Ishikawa (cell line): Measurements from ENCODE around the gene GSN.

Source experiments
- CEBPB ChIP-seq: IDR thresholded peaks from 2 replicates; pipeline ENCODE4 v1.6.1; 2012
- CREB1 ChIP-seq: IDR thresholded peaks from 2 replicates; pipeline ENCODE4 v1.6.1; 2012; ENCODE audit warnings: low read depth
- EGR1 ChIP-seq: IDR thresholded peaks from 2 replicates; pipeline ENCODE4 v1.6.1; 2012
- EP300 ChIP-seq: IDR thresholded peaks from 2 replicates; pipeline ENCODE4 v1.6.1; 2012; ENCODE audit warnings: borderline replicate concordance
- FOXM1 ChIP-seq: IDR thresholded peaks from 2 replicates; pipeline ENCODE4 v1.6.1; 2012; ENCODE audit warnings: low read depth, borderline replicate concordance
- MAX ChIP-seq: IDR thresholded peaks from 2 replicates; pipeline ENCODE4 v1.6.1; 2012
- NFIC ChIP-seq: IDR thresholded peaks from 2 replicates; pipeline ENCODE4 v1.6.1; 2012
- RAD21 ChIP-seq: IDR thresholded peaks from 2 replicates; pipeline ENCODE4 v1.6.1; 2012; ENCODE audit warnings: low read depth
- REST ChIP-seq: IDR thresholded peaks from 2 replicates; pipeline ENCODE4 v1.6.1; 2012; ENCODE audit warnings: low read depth, mild to moderate bottlenecking
- TAF1 ChIP-seq: IDR thresholded peaks from 2 replicates; pipeline ENCODE4 v1.6.1; 2012; ENCODE audit warnings: low read depth, mild to moderate bottlenecking
- TCF12 ChIP-seq: IDR thresholded peaks from 2 replicates; pipeline ENCODE4 v1.6.1; 2012; ENCODE audit warnings: low read depth
- TEAD4 ChIP-seq: IDR thresholded peaks from 2 replicates; pipeline ENCODE4 v1.6.1; 2012
- YY1 ChIP-seq: IDR thresholded peaks from 2 replicates; pipeline ENCODE4 v1.6.1; 2012; ENCODE audit warnings: low read depth
- ZBTB7A ChIP-seq: IDR thresholded peaks from 2 replicates; pipeline ENCODE4 v1.6.1; 2012; ENCODE audit warnings: low read depth
- TF ChIP-seq, protein P1 (sequence below): IDR thresholded peaks from 2 replicates; pipeline ENCODE4 v1.6.1; 2012

Gene GSN

DNA sequence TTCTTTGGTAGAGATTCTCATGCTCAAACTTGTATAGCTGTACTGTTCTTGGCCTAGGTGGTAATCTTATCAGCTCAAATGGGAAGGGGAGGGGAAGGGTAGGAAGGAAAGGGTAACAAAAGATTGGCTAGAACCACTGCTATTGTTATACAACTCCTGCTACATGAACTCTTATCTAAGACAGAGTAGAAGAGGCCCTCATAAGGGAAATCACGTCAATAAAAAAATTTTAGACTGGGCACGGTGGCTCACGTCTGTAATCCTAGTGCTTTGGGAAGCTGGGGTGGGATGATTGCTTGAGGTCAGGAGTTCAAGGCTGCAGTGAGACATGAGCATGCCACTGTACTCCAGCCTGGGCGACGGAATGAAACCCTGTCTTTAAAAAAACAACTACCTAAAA is 86.2 kb downstream of the GSN start:
- TF ChIP-seq TEAD4 (no peak), MAX (no peak), YY1 (no peak)

DNA sequence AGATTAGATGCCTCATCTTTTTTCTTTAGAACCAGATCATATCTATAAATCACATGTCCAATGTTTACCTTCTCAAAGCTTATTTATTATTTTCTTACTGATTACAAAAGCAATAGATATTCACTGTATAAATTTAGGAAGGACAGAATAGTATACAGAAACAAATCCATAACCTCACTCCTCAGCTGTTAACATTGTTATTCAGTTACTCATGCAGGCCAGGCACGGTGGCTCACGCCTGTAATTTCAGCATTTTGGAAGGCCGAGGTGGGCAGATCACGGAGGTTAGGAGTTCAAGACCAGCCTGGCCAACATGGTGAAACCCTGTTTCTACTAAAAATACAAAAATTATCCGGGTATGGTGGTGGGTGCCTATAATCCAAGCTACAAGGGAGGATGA is 86.8 kb downstream of the GSN start:
- TF ChIP-seq TEAD4, result no peak
- TF ChIP-seq CREB1, result no peak
- TF ChIP-seq EGR1, result no peak
- no peak for TF ChIP-seq REST
- TF ChIP-seq TCF12, result no peak
- no peak for TF ChIP-seq RAD21
- no peak for TF ChIP-seq FOXM1
- no peak for TF ChIP-seq YY1
- no peak for TF ChIP-seq CEBPB
- TF ChIP-seq EP300, result no peak

- TF ChIP-seq RAD21 (no peak), MAX (no peak), YY1 (no peak), EGR1 (no peak), TEAD4 (no peak), FOXM1 (no peak), TAF1 (no peak)
- TF ChIP-seq, protein P1, sequence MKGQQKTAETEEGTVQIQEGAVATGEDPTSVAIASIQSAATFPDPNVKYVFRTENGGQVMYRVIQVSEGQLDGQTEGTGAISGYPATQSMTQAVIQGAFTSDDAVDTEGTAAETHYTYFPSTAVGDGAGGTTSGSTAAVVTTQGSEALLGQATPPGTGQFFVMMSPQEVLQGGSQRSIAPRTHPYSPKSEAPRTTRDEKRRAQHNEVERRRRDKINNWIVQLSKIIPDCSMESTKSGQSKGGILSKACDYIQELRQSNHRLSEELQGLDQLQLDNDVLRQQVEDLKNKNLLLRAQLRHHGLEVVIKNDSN, result no peak
Measured at GRCh38 chr9:121357011-121357410, 89.0 kb downstream of the GSN start.

GRCh38 chr9:121358751-121359150 is 90.8 kb downstream of the GSN start:
- TF ChIP-seq EGR1 (no peak), NFIC (no peak), ZBTB7A (no peak), CEBPB (no peak), YY1 (no peak), CREB1 (no peak), TEAD4 (no peak), EP300 (no peak), TCF12 (no peak), MAX (no peak), RAD21 (no peak), TAF1 (no peak), FOXM1 (no peak)
- TF ChIP-seq, protein P1, result no peak

DNA sequence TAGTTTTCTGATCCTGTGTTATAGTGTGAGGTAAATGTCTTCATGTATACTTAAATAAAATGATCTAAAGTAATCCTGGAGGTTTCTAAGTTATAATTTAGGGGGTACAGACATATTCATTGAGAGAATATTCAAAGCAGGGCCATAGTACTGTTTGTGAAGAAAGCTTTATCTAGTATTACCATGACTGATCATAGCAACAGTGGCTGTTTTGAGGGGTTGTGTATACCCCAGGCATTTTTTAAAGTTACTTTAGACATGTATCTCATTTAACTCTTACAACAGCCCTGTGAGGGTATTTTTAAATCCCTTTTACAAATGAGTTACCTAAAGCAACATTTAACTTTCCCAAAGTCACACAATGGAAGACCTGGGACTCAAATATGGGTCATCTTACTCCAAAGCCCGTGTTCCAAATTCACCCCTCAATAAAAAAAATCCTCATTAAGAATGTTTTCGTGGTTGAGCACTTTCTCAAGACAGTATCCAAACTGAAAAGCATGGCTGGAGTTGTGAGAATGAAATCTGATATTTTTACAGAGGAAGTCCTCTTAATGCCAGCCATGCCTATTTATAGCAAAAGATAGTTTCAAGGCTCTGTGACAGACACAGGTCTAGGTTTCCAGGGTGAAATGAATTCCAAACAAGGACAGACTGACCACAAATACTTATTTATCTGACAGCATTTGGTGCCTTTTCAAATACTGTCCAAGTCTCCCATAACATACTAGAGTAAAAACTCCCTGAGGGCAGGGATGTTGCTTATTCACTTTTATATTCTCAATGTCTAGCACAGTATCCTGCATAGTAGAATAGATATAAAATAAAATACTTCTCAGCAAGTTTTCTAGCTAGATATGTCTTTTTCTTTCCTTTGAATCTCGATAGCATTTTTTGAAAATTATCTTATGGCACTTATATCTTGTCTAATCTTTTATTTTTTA is 91.7 kb downstream of the GSN start:
- no peak for TF ChIP-seq RAD21
- no peak for TF ChIP-seq NFIC
- no peak for TF ChIP-seq EP300
- TF ChIP-seq FOXM1, result no peak
- TF ChIP-seq ZBTB7A, result no peak
- TF ChIP-seq TAF1, result no peak
- TF ChIP-seq CREB1, result no peak
- TF ChIP-seq TEAD4, result no peak
- no peak for TF ChIP-seq CEBPB

- no peak for TF ChIP-seq EP300
- TF ChIP-seq YY1, result no peak
- TF ChIP-seq TAF1, result no peak
- TF ChIP-seq EGR1, result no peak
Measured at GRCh38 chr9:121360601-121361374, 92.8 kb downstream of the GSN start.

GRCh38 chr9:121362813-121363621 is 95.1 kb downstream of the GSN start:
- TF ChIP-seq MAX (no peak), ZBTB7A (no peak), EGR1 (no peak), REST (no peak), NFIC (no peak), TCF12 (no peak), EP300 (no peak), RAD21 (no peak), CREB1 (no peak), TEAD4 (no peak), FOXM1 (no peak), CEBPB (no peak), YY1 (no peak)
- TF ChIP-seq, protein P1, result no peak
